NCI-H526 (cell line): Measurements from ENCODE around the gene NMB.

Source experiments
- DNase-seq, 2 experiments: peaks; one replicate each; lab custom pipeline; 2025; lab: John Stamatoyannopoulos, UW

The NMB gene

DNA sequence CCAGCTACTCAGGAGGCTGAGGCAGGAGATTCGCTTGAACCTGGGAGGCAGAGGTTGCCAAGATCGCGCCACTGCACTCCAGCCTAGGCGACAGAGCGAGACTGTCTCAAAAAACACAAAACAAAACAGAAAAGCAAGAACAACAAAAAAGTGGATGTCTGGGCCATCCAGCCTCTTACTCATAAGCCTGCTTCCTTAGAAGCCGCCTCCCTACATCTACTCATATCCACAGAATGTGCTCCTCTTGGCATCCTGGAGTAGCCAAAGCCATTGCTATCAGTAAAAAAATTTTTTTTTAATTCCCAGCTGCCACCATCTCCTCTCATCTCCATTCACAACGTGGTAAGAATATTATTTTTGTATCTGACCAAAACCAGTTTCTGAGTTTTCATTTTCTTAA, 46.4 kb downstream of the NMB start:
- no peak for DNase-seq

DNA sequence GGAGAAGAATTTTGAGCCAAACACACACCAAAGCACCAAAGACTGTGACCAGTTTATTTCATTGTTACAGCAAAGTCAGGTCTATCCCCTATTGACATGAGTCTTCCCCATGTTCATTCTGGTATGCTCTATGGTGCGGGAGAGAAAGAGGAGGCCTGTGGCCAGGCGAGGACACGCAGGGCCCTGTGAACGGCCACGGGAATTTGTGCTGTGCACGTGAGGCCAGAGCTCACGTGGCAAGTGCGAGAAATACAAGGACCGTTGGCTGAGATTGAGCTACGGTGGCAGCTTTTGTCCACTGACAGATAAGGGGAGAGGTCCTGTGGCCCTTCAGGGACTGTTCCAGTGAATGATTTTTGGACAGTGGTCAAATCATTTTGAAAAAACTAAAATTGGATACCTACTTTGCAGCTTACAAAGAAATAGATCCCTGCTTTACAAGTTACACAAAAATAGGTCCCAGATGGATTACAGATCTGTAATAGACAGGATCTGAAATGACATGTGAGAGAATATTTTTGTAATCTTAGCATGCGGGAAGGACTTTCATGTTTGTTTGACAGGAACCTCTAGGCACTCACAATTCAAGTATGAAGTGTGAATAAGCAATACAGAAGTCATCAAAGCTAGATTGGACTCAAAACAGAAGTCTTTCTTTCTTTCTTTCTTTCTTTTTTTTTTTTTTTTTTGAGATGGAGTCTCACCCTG, 48.0 kb downstream of the NMB start:
- no peak for DNase-seq

DNA sequence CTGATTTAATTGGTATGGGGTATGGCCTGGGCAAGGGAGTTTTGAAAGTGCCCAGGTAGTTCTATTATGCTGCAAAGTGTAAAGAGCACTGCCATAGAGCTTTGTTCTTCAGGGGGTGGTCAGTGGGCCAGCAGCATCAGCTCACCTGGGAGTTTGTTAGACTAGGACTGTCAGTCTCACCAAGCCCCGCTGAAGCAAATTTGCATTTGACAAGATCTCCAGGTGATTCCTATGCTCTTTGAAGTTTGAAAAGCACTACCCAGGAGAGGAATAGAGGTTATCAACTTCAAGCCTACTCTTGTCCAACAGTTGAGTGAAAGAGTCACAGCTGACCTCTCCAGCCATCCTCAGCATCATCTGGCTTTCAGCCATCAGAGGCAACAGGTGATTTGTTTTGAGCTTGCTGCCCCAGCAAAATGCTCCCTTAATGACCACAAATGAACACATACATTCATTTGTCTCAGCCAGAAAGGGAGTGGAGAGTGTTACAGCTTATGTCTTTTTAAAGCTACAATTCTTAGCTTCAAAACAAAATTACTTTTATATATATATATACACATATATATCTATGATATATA, 49.2 kb downstream of the NMB start:
- DNase-seq, result no peak

DNA sequence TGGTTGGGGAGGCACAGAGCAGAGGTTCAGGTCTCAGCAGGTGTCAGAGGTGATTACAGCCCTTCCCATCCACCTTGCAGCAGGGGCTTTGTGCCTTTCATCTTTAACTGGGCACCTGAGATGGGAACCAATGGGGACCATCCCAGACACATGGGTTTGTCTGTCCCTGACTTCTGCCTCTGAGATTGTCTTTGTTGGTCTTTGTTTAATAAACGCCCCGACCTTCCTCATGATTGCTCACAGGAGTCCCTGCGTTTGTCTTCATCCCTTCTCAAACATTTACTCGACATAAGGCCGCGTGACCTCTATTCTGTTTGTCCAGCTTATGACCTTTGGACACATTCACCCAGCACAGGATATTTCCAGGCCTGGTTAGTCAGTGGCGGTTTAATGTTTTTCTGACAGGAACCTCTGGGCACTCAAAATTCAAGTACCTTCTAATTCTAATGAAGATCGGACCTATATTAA, 51.3 kb downstream of the NMB start:
- DNase-seq, result no peak

DNA sequence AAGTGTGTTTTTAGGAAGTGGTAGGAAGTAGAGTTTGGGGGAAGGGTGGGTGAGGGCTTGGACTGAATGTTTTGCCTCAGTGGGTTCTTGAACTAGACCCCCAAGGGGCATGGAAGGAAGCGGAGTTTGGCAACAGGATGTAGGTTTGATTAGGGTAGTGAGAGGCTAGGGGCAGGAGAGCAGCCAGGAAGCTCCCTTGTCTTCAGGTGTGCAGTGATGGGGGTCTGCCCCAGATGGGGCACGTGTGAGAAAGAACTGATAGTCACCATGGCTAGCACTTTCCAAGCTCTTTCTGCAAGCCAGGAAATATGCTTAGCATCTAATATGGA, 52.5 kb downstream of the NMB start:
- no peak for DNase-seq
